Neural progenitor cell (in vitro differentiated cells): ENCODE measurements around the gene CD59. TPM values are rescaled to one million over a fixed set of nuclear protein-coding genes. Genes with fewer than 3 reads are reported as not detected.

Experiments
- DNase-seq: peaks from one replicate; pipeline ENCODE4 v3.0.0-alpha.2; 2016; ENCODE audit warnings: low spot score
- H2AFZ ChIP-seq: fragments of 200-600 bp; sonication (generic); replicated peaks from 2 replicates; pipeline ENCODE4 v1.6.1; 2016; ENCODE audit warnings: antibody characterized with exemption
- H3F3A ChIP-seq: fragments of 200-600 bp; sonication (generic); 2 replicates; pipeline ENCODE4 v1.6.1; 2016; ENCODE audit warnings: antibody characterized with exemption, low read depth
- H3K27ac ChIP-seq: fragments of 200-600 bp; sonication (generic); 2 replicates; pipeline ENCODE4 v1.5.1; 2016; ENCODE audit warnings: mild to moderate bottlenecking
- H3K27me3 ChIP-seq: fragments of 200-600 bp; sonication (generic); 2 replicates; pipeline ENCODE4 v1.6.1; 2016; ENCODE audit warnings: mild to moderate bottlenecking, moderate library complexity
- H3K36me3 ChIP-seq: fragments of 200-600 bp; sonication (generic); 2 replicates; pipeline ENCODE4 v1.5.1; 2016
- H3K4me1 ChIP-seq: fragments of 200-600 bp; sonication (generic); 2 replicates; pipeline ENCODE4 v1.6.1; 2016; ENCODE audit warnings: mixed run types
- H3K4me2 ChIP-seq: fragments of 200-600 bp; sonication (generic); 2 replicates; pipeline ENCODE4 v1.6.1; 2016
- H3K4me3 ChIP-seq: fragments of 200-600 bp; sonication (generic); 2 replicates; pipeline ENCODE4 v1.5.1; 2016
- H3K79me2 ChIP-seq: fragments of 200-600 bp; sonication (generic); 2 replicates; pipeline ENCODE4 v1.6.1; 2016; ENCODE audit warnings: low read depth
- H3K9ac ChIP-seq: fragments of 200-600 bp; sonication (generic); 2 replicates; pipeline ENCODE4 v1.6.1; 2016
- H3K9me3 ChIP-seq: fragments of 200-600 bp; sonication (generic); 2 replicates; pipeline ENCODE4 v1.5.1; 2016; ENCODE audit warnings: low read depth
- H4K20me1 ChIP-seq: fragments of 200-600 bp; sonication (generic); 2 replicates; pipeline ENCODE4 v1.6.1; 2016; ENCODE audit warnings: low read depth
- H3K27ac Mint-ChIP-seq: 3 replicates; pipeline ENCODE4 v1.8.0; 2021; ENCODE audit warnings: mixed read lengths
- H3K27me3 Mint-ChIP-seq: 2 replicates; pipeline ENCODE4 v1.8.0; 2022; ENCODE audit warnings: low read depth, mild to moderate bottlenecking, inconsistent platforms, moderate library complexity, mixed read lengths; ENCODE audit not compliant: insufficient read depth
- H3K36me3 Mint-ChIP-seq: 3 replicates; pipeline ENCODE4 v1.8.0; 2021; ENCODE audit warnings: mixed read lengths
- H3K4me1 Mint-ChIP-seq: 3 replicates; pipeline ENCODE4 v1.8.0; 2021; ENCODE audit warnings: mixed read lengths
- H3K4me3 Mint-ChIP-seq: 3 replicates; pipeline ENCODE4 v1.8.0; 2021; ENCODE audit warnings: mild to moderate bottlenecking, moderate library complexity, mixed read lengths
- H3K9me3 Mint-ChIP-seq: 3 replicates; pipeline ENCODE4 v1.8.0; 2020; ENCODE audit warnings: mixed read lengths
- EZH2 ChIP-seq: fragments of 200-600 bp; sonication (generic); IDR thresholded peaks from 2 replicates; pipeline ENCODE4 v1.6.1; 2017; ENCODE audit warnings: antibody characterized with exemption, mild to moderate bottlenecking, moderate library complexity
- EZH2phosphoT487 ChIP-seq: fragments of 200-600 bp; sonication (generic); IDR thresholded peaks from 2 replicates; pipeline ENCODE4 v1.6.1; 2017; ENCODE audit warnings: antibody characterized with exemption
- total RNA-seq: library from RNA; depleted of rRNA; stranded (reverse); fragments of >200 nt; gene quantifications from 2 replicates; pipeline ENCODE4 v1.2.3, GENCODE V29; 2015; ENCODE audit warnings: low replicate concordance
- TF ChIP-seq, protein P1 (sequence below): fragments of 200-600 bp; sonication (generic); IDR thresholded peaks from 2 replicates; pipeline ENCODE4 v1.5.1; 2017; ENCODE audit warnings: antibody characterized with exemption, mild to moderate bottlenecking

CD59 gene
- total RNA-seq, 1 donor from 2014 or later = 74.7 TPM

- H3K9me3 Mint-ChIP-seq = no peaks in the 10 kb centered on the region
- Histone ChIP-seq H3K27ac (no peak overlapping the region), H2AFZ (no peak overlapping the region), H3K9me3 (no peaks in the 10 kb centered on the region), H3K36me3 (no peaks in the 10 kb centered on the region), H3K4me1 (no peaks in the 10 kb centered on the region), H3K4me2 (no peak overlapping the region), H3K4me3 (no peak overlapping the region), H3K27me3 (no peaks in the 10 kb centered on the region), H3K9ac (no peak overlapping the region), H3K79me2 (no peaks in the 10 kb centered on the region), H3F3A (no peaks in the 10 kb centered on the region), H4K20me1 (no peaks in the 10 kb centered on the region)
- no peak overlapping the region for H3K4me3 Mint-ChIP-seq
- H3K36me3 Mint-ChIP-seq = peaks cover 5% of the 10 kb centered on the region
- peaks cover 2% of the 10 kb centered on the region for H3K27me3 Mint-ChIP-seq
- no peak for DNase-seq
- no peak overlapping the region for H3K27ac Mint-ChIP-seq
- peaks cover 10% of the 10 kb centered on the region for H3K4me1 Mint-ChIP-seq
- TF ChIP-seq EZH2 = no peak
- TF ChIP-seq, protein P1, sequence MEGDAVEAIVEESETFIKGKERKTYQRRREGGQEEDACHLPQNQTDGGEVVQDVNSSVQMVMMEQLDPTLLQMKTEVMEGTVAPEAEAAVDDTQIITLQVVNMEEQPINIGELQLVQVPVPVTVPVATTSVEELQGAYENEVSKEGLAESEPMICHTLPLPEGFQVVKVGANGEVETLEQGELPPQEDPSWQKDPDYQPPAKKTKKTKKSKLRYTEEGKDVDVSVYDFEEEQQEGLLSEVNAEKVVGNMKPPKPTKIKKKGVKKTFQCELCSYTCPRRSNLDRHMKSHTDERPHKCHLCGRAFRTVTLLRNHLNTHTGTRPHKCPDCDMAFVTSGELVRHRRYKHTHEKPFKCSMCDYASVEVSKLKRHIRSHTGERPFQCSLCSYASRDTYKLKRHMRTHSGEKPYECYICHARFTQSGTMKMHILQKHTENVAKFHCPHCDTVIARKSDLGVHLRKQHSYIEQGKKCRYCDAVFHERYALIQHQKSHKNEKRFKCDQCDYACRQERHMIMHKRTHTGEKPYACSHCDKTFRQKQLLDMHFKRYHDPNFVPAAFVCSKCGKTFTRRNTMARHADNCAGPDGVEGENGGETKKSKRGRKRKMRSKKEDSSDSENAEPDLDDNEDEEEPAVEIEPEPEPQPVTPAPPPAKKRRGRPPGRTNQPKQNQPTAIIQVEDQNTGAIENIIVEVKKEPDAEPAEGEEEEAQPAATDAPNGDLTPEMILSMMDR = no peak
- TF ChIP-seq EZH2phosphoT487 = no peak
Measured at GRCh38 chr11:33706546-33706945, 29.7 kb downstream of the CD59 start.

- H3K4me1 Mint-ChIP-seq = peaks cover 21% of the 10 kb centered on the region
- no peak overlapping the region for H3K9ac ChIP-seq
- H3K36me3 ChIP-seq = no peaks in the 10 kb centered on the region
- no peak for TF ChIP-seq EZH2
- TF ChIP-seq EZH2phosphoT487 = no peak
- TF ChIP-seq, protein P1 = no peak
- no peak overlapping the region for H2AFZ ChIP-seq
- H4K20me1 ChIP-seq = no peaks in the 10 kb centered on the region
- H3K4me2 ChIP-seq = no peak overlapping the region
- H3K27ac ChIP-seq = no peak overlapping the region
- no peak for DNase-seq
- H3K4me3 ChIP-seq = no peak overlapping the region
- no peaks in the 10 kb centered on the region for H3F3A ChIP-seq
- H3K9me3 ChIP-seq = no peaks in the 10 kb centered on the region
- H3K79me2 ChIP-seq = no peaks in the 10 kb centered on the region
- no peak overlapping the region for H3K27ac Mint-ChIP-seq
- peaks cover 6% of the 10 kb centered on the region for H3K4me1 ChIP-seq
- no peak overlapping the region for H3K4me3 Mint-ChIP-seq
- peaks cover 5% of the 10 kb centered on the region for H3K36me3 Mint-ChIP-seq
- peaks cover 6% of the 10 kb centered on the region for H3K27me3 Mint-ChIP-seq
- H3K27me3 ChIP-seq = peaks cover 7% of the 10 kb centered on the region
- H3K9me3 Mint-ChIP-seq = no peaks in the 10 kb centered on the region
Measured at GRCh38 chr11:33704240-33705002, 31.8 kb downstream of the CD59 start.

- TF ChIP-seq EZH2phosphoT487 (no peak), EZH2 (no peak)
- TF ChIP-seq, protein P1 = no peak
- no peak for DNase-seq
- Histone ChIP-seq H3K9ac (no peak overlapping the region), H3K27me3 (peaks cover 13% of the 10 kb centered on the region), H3F3A (no peaks in the 10 kb centered on the region), H3K4me1 (peaks cover 6% of the 10 kb centered on the region), H4K20me1 (no peaks in the 10 kb centered on the region), H3K79me2 (no peaks in the 10 kb centered on the region), H2AFZ (no peak overlapping the region), H3K4me3 (no peak overlapping the region), H3K27ac (no peak overlapping the region), H3K9me3 (no peaks in the 10 kb centered on the region), H3K4me2 (no peak overlapping the region), H3K36me3 (no peaks in the 10 kb centered on the region)
- Mint-ChIP-seq H3K4me3 (no peak overlapping the region), H3K4me1 (peaks cover 23% of the 10 kb centered on the region), H3K27ac (no peak overlapping the region), H3K27me3 (peaks cover 6% of the 10 kb centered on the region), H3K9me3 (no peaks in the 10 kb centered on the region), H3K36me3 (peaks cover 5% of the 10 kb centered on the region)
Measured at GRCh38 chr11:33703788-33704187, 32.4 kb downstream of the CD59 start.
